A549 (cell line): ENCODE data around the gene LSP1. TPM values are rescaled to one million over a fixed set of nuclear protein-coding genes. Genes with fewer than 3 reads are reported as not detected.

Experiments
- ATAC-seq, 2 experiments: fragments of 200-7000 bp in 1 of 2; fragments of >200 bp in 1 of 2; cut with Nextera tagmentation in 1 of 2; cut with Tn5 transposase in 1 of 2; 3 replicates each; pipeline versions ENCODE4 v1.8.0 to v1.9.1; 2018 to 2020; ENCODE audit warnings: mild to moderate bottlenecking in 1 of 2, moderate library complexity in 1 of 2
- CTCF ChIA-PET: fragments of 300-600 bp; sonication (Branson Sonifier 250); formaldehyde crosslinking; extraction: SDS; loops from one replicate; lab custom pipeline; 2021; ENCODE audit warnings: antibody characterized with exemption, inconsistent platforms; lab: Yijun Ruan, JAX
- POLR2A ChIA-PET: fragments of 350-600 bp; formaldehyde crosslinking; extraction: SDS; loops from one replicate; lab custom pipeline; 2021; ENCODE audit warnings: antibody characterized with exemption, inconsistent platforms; lab: Yijun Ruan, JAX
- DNase-seq, 2 experiments: peaks; one replicate each; pipeline versions ENCODE4 v3.0.0 to v3.0.0-alpha.2; 2011 to 2016; ENCODE audit warnings: low read depth in 1 of 2, low spot score in 1 of 2
- FAIRE-seq: peaks from 2 replicates; lab custom pipeline; 2011; peaks lifted over from hg19 to GRCh38; lab: Jason Lieb, UNC
- H3K27ac ChIP-seq, 2 experiments: fragments of >200 bp; sonication (Bioruptor Twin); formaldehyde crosslinking; 3 replicates each; pipeline ENCODE4 v1.5.1; 2016 to 2017
- H3K4me1 ChIP-seq: fragments of >200 bp; sonication (Bioruptor Twin); formaldehyde crosslinking; 3 replicates; pipeline ENCODE4 v1.6.1; 2016
- H3K4me2 ChIP-seq: fragments of >200 bp; sonication (Bioruptor Twin); formaldehyde crosslinking; 3 replicates; pipeline ENCODE4 v1.6.1; 2016
- H3K4me3 ChIP-seq: fragments of >200 bp; sonication (Bioruptor Twin); formaldehyde crosslinking; 3 replicates; pipeline ENCODE4 v1.5.1; 2016
- H3K9me3 ChIP-seq: fragments of >200 bp; sonication (Bioruptor Twin); formaldehyde crosslinking; 3 replicates; pipeline ENCODE4 v1.6.1; 2016
- BCL3 ChIP-seq: fragments of >200 bp; sonication (Bioruptor Twin); formaldehyde crosslinking; IDR thresholded peaks from 3 replicates; pipeline ENCODE4 v1.6.1; 2016
- BHLHE40 ChIP-seq: IDR thresholded peaks from 2 replicates; pipeline ENCODE4 v1.6.1; 2012; ENCODE audit warnings: low read depth, low read length, inconsistent platforms
- CBX8 ChIP-seq: fragments of 200-600 bp; sonication (generic); IDR thresholded peaks from 2 replicates; pipeline ENCODE4 v1.6.1; 2016
- CHD2 ChIP-seq: fragments of 150-350 bp; IDR thresholded peaks from 2 replicates; pipeline ENCODE4 v1.6.1; 2014; ENCODE audit warnings: low read length; ENCODE audit not compliant: partially characterized antibody
- EHMT2 ChIP-seq: fragments of 200-600 bp; sonication (generic); IDR thresholded peaks from 2 replicates; pipeline ENCODE4 v1.6.1; 2016; ENCODE audit warnings: antibody characterized with exemption, low read depth, mild to moderate bottlenecking, moderate library complexity
- FOSL2 ChIP-seq, 2 experiments: fragments of 450-650 bp in 1 of 2; fragments of >200 bp in 1 of 2; sonication (Bioruptor Twin) in 1 of 2; formaldehyde crosslinking; IDR thresholded peaks; 2 replicates each; pipeline versions ENCODE4 v1.5.0 to v1.6.1; 2016 to 2020; ENCODE audit warnings: mild to moderate bottlenecking in 1 of 2, moderate library complexity in 1 of 2
- FOXS1 ChIP-seq: fragments of 250-450 bp; sonication (Bioruptor Pico); IDR thresholded peaks from 2 replicates; pipeline ENCODE4 v1.5.0; 2020; ENCODE audit warnings: mild to moderate bottlenecking, moderate library complexity
- GATA3 ChIP-seq: IDR thresholded peaks from 2 replicates; pipeline ENCODE4 v1.6.1; 2012; ENCODE audit warnings: borderline replicate concordance
- HDAC2 ChIP-seq: fragments of 200-600 bp; sonication (generic); IDR thresholded peaks from 2 replicates; pipeline ENCODE4 v1.6.1; 2016
- HES2 ChIP-seq: fragments of >200 bp; sonication (Bioruptor Twin); formaldehyde crosslinking; IDR thresholded peaks from 2 replicates; pipeline ENCODE4 v1.6.1; 2016
- HMGXB4 ChIP-seq: fragments of 250-450 bp; sonication (Bioruptor Pico); IDR thresholded peaks from 2 replicates; pipeline ENCODE4 v1.5.0; 2021; ENCODE audit warnings: mild to moderate bottlenecking, moderate library complexity, borderline replicate concordance
- JUNB ChIP-seq: fragments of >200 bp; sonication (Bioruptor Twin); formaldehyde crosslinking; IDR thresholded peaks from 2 replicates; pipeline ENCODE4 v1.6.1; 2016
- KDM1A ChIP-seq: fragments of 200-600 bp; sonication (generic); IDR thresholded peaks from 2 replicates; pipeline ENCODE4 v1.6.1; 2016; ENCODE audit warnings: low read depth, mild to moderate bottlenecking
- MAX ChIP-seq: IDR thresholded peaks from 2 replicates; pipeline ENCODE4 v1.6.1; 2012
- NPAS2 ChIP-seq: fragments of 250-450 bp; sonication (Bioruptor Pico); IDR thresholded peaks from 2 replicates; pipeline ENCODE4 v1.8.0; 2022; ENCODE audit warnings: mild to moderate bottlenecking, moderate library complexity, borderline replicate concordance
- PHF8 ChIP-seq: fragments of 200-600 bp; sonication (generic); IDR thresholded peaks from 2 replicates; pipeline ENCODE4 v1.6.1; 2016; ENCODE audit warnings: low read depth, mild to moderate bottlenecking, antibody characterized with exemption, moderate library complexity, borderline replicate concordance
- POLR2AphosphoS2 ChIP-seq: conservative IDR thresholded peaks from 2 replicates; pipeline ENCODE4 v1.6.1; 2012; ENCODE audit warnings: low read length, improper control_type of control experiment, inconsistent platforms
- RCOR1 ChIP-seq: fragments of 150-350 bp; IDR thresholded peaks from 2 replicates; pipeline ENCODE4 v1.6.1; 2014; ENCODE audit warnings: antibody characterized with exemption, low read length, low read depth
- REST ChIP-seq: fragments of 200-600 bp; sonication (generic); IDR thresholded peaks from 2 replicates; pipeline ENCODE4 v1.6.1; 2016; ENCODE audit warnings: antibody characterized with exemption, mild to moderate bottlenecking, moderate library complexity
- RFX5 ChIP-seq: fragments of 450-650 bp; IDR thresholded peaks from 2 replicates; pipeline ENCODE4 v1.7.1; 2014; ENCODE audit warnings: antibody characterized with exemption, mild to moderate bottlenecking, moderate library complexity
- TFCP2L1 ChIP-seq: fragments of 250-450 bp; sonication (Bioruptor Pico); IDR thresholded peaks from 2 replicates; pipeline ENCODE4 v1.5.0; 2021; ENCODE audit warnings: mild to moderate bottlenecking
- ZFP36 ChIP-seq: fragments of 450-650 bp; IDR thresholded peaks from 2 replicates; pipeline ENCODE4 v1.6.1; 2014; ENCODE audit warnings: borderline replicate concordance; ENCODE audit not compliant: partially characterized antibody
- ZNF302 ChIP-seq: fragments of 250-450 bp; sonication (Bioruptor Pico); IDR thresholded peaks from 2 replicates; pipeline ENCODE4 v1.9.0; 2021; ENCODE audit warnings: inconsistent platforms, mild to moderate bottlenecking, moderate library complexity
- ZSCAN20 ChIP-seq: fragments of 250-450 bp; sonication (Bioruptor Pico); IDR thresholded peaks from 2 replicates; pipeline ENCODE4 v1.8.0; 2022; ENCODE audit warnings: mild to moderate bottlenecking, moderate library complexity
- WGBS: methylation state at CpG from one replicate; pipeline ENCODE4 v1.1.6; 2017; ENCODE audit errors: missing lambda C conversion rate; 5-methylcytosine and 5-hydroxymethylcytosine counted together
- polyA plus RNA-seq, 4 experiments: library from polyadenylated mRNA; depleted of rRNA in 3 of 4; stranded (reverse); fragments of >200 nt; fragmentation: RNase III in 1 of 4; extraction: RNeasy Plus Mini Kit Qiagen cat#74134 plus additional on column Dnase treatment in 1 of 4; gene quantifications; 2 replicates in 3 of 4; 3 replicates in 1 of 4; pipeline ENCODE4 v1.2.3, GENCODE V29; 2011 to 2017
- TF ChIP-seq, protein P1 (sequence below): fragments of 250-450 bp; sonication (Bioruptor Pico); IDR thresholded peaks from 2 replicates; pipeline ENCODE4 v1.5.0; 2020; ENCODE audit warnings: low read depth, mild to moderate bottlenecking, moderate library complexity
- TF ChIP-seq, protein P2 (sequence below): fragments of >200 bp; sonication (Bioruptor Twin); formaldehyde crosslinking; IDR thresholded peaks from 3 replicates; pipeline ENCODE4 v1.5.1; 2016

Gene LSP1
- polyA plus RNA-seq, 2 of the 4 experiments (the other 2 are of a cell fraction) = 0.67 to 3.5 TPM

GRCh38 chr11:1820463-1821325 is 32.2 kb upstream of the LSP1 start:
- Histone ChIP-seq H3K27ac (no peak overlapping the region), H3K9me3 (0 out of 3 replicates have a peak, but pooled peaks cover 3% of the 10 kb centered on the region), H3K4me3 (no peak overlapping the region), H3K4me2 (no peak overlapping the region), H3K4me1 (peaks cover 5% of the 10 kb centered on the region)
- DNase-seq = no peak
- POLR2A ChIA-PET = interaction anchor here (0.6 kb wide), 1 partner anchor 49 kb away, joined by 3 read pairs; no protein-coding TSS in a partner anchor
- WGBS = 43% methylated on average over 8 of the region's 14 CpGs
- ATAC-seq = no peak
- CTCF ChIA-PET = interaction anchor here (1.1 to 11.8 kb wide), 6 partner anchors 13 to 329 kb away, joined by 3 to 138 read pairs (median 12); partner anchors contain the start of gene SYT8
- no peak for FAIRE-seq
- TF ChIP-seq, protein P1, sequence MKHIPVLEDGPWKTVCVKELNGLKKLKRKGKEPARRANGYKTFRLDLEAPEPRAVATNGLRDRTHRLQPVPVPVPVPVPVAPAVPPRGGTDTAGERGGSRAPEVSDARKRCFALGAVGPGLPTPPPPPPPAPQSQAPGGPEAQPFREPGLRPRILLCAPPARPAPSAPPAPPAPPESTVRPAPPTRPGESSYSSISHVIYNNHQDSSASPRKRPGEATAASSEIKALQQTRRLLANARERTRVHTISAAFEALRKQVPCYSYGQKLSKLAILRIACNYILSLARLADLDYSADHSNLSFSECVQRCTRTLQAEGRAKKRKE (CRISPR knock-in tag) = no peak
- TF ChIP-seq EHMT2 = no peak
- no peak for TF ChIP-seq TFCP2L1 (CRISPR knock-in tag)
- TF ChIP-seq KDM1A = no peak
- no peak for TF ChIP-seq ZNF302 (CRISPR knock-in tag)
- TF ChIP-seq HES2 = no peak
- TF ChIP-seq BCL3 = no peak
- TF ChIP-seq POLR2AphosphoS2 = no peak
- TF ChIP-seq HDAC2 = no peak

DNA sequence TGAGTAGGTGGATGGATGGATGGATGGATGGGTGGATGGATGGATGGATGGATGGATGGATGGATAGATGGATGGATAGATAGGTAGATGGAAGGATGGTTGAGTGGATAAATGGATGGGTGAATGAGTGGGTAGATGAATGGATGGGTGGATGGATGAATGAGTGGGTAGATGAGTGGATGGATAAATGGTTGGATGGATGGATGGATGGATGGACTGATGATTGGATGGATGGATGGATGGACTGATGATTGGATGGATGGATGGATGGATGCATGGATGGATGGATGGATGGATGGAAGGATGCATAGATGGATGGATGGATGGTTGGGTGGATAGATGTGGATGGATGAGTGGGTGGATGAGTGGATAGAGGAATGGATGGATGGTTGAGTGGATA is 31.3 kb upstream of the LSP1 start:
- no peak overlapping the region for H3K4me2 ChIP-seq

More for the DNA sequence above, 31.3 kb upstream of the LSP1 start:
- Histone ChIP-seq H3K27ac (no peak overlapping the region), H3K4me1 (peaks cover 11% of the 10 kb centered on the region), H3K4me3 (no peak overlapping the region), H3K9me3 (0 out of 3 replicates have a peak, but pooled peaks cover 3% of the 10 kb centered on the region)
- ATAC-seq (no peak), DNase-seq (no peak), FAIRE-seq (no peak)
- ChIA-PET POLR2A (no interaction called here), CTCF (interaction anchor here (1.7 to 11.8 kb wide), 6 partner anchors 12 to 330 kb away, joined by 4 to 138 read pairs (median 13); partner anchors contain the start of gene SYT8)
- no peak for TF ChIP-seq NPAS2 (CRISPR knock-in tag)
- no peak for TF ChIP-seq RFX5
- TF ChIP-seq REST = no peak
- no peak for TF ChIP-seq CHD2
- TF ChIP-seq PHF8 = no peak
- no peak for TF ChIP-seq ZSCAN20
- no peak for TF ChIP-seq FOXS1 (CRISPR knock-in tag)
- no peak for TF ChIP-seq HMGXB4 (CRISPR knock-in tag)
- TF ChIP-seq FOSL2 (IDR thresholded peaks at IDR 0.05) = no peak
- no peak for TF ChIP-seq FOSL2 (CRISPR knock-in tag; IDR thresholded peaks at IDR 0.05)
- TF ChIP-seq JUNB = no peak
- no peak for TF ChIP-seq KDM1A
- no peak for TF ChIP-seq CBX8
- no peak for TF ChIP-seq TFCP2L1 (CRISPR knock-in tag)
- no peak for TF ChIP-seq GATA3
- TF ChIP-seq RCOR1 = no peak
- no peak for TF ChIP-seq MAX
- TF ChIP-seq, protein P2, sequence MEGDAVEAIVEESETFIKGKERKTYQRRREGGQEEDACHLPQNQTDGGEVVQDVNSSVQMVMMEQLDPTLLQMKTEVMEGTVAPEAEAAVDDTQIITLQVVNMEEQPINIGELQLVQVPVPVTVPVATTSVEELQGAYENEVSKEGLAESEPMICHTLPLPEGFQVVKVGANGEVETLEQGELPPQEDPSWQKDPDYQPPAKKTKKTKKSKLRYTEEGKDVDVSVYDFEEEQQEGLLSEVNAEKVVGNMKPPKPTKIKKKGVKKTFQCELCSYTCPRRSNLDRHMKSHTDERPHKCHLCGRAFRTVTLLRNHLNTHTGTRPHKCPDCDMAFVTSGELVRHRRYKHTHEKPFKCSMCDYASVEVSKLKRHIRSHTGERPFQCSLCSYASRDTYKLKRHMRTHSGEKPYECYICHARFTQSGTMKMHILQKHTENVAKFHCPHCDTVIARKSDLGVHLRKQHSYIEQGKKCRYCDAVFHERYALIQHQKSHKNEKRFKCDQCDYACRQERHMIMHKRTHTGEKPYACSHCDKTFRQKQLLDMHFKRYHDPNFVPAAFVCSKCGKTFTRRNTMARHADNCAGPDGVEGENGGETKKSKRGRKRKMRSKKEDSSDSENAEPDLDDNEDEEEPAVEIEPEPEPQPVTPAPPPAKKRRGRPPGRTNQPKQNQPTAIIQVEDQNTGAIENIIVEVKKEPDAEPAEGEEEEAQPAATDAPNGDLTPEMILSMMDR = no peak
- no peak for TF ChIP-seq BHLHE40
- TF ChIP-seq ZFP36 = no peak
